Endothelial cell (in vitro differentiated cells): Measurements from ENCODE around the gene PHOX2A. TPM values are rescaled to one million over a fixed set of nuclear protein-coding genes. Genes with fewer than 3 reads are reported as not detected.
"Not testable (repeated sequence)": the region's sequence is repeated elsewhere in the genome, so short reads cannot be mapped to it uniquely, and the experiment has no call there.

Experiments used
- DNase-seq: peaks from one replicate; pipeline ENCODE4 v3.0.0; 2021; ENCODE audit warnings: low spot score
- H3K27ac Mint-ChIP-seq: one replicate; pipeline ENCODE4 v1.8.0; 2021; ENCODE audit warnings: mixed read lengths, inconsistent platforms; ENCODE audit not compliant: unreplicated experiment
- H3K27me3 Mint-ChIP-seq: one replicate; pipeline ENCODE4 v1.8.0; 2021; ENCODE audit warnings: mild to moderate bottlenecking, moderate library complexity, mixed read lengths, inconsistent platforms; ENCODE audit not compliant: unreplicated experiment
- H3K36me3 Mint-ChIP-seq: one replicate; pipeline ENCODE4 v1.8.0; 2021; ENCODE audit warnings: mild to moderate bottlenecking, low read depth, mixed read lengths, inconsistent platforms; ENCODE audit not compliant: unreplicated experiment
- H3K4me1 Mint-ChIP-seq: one replicate; pipeline ENCODE4 v1.8.0; 2021; ENCODE audit warnings: mild to moderate bottlenecking, mixed read lengths, inconsistent platforms; ENCODE audit not compliant: unreplicated experiment
- H3K4me3 Mint-ChIP-seq: one replicate; pipeline ENCODE4 v1.8.0; 2021; ENCODE audit warnings: mild to moderate bottlenecking, mixed read lengths, inconsistent platforms; ENCODE audit not compliant: unreplicated experiment
- H3K9me3 Mint-ChIP-seq: one replicate; pipeline ENCODE4 v1.8.0; 2021; ENCODE audit warnings: mixed read lengths, inconsistent platforms; ENCODE audit not compliant: unreplicated experiment
- total RNA-seq: library from RNA; stranded (reverse); fragmentation: NEBNext Ultra II Directional; extraction: Animal tissue kit (Norgen Biotek cat#: 25700); gene quantifications from one replicate; pipeline ENCODE4 v1.2.1, GENCODE V29; 2021; ENCODE audit not compliant: unreplicated experiment
- TF ChIP-seq, protein P1 (sequence below): fragments of 200-600 bp; sonication (generic); IDR thresholded peaks from one replicate; pipeline ENCODE4 v1.5.0; 2021; ENCODE audit warnings: antibody characterized with exemption; ENCODE audit not compliant: unreplicated experiment

Gene PHOX2A
- total RNA-seq, 1 donor from 2014 or later = not detected

- DNase-seq = no peak
- Mint-ChIP-seq H3K36me3 (peaks cover 3% of the 10 kb centered on the region), H3K4me3 (no peak overlapping the region), H3K27ac (no peak overlapping the region), H3K9me3 (no peaks in the 10 kb centered on the region), H3K4me1 (peaks cover 15% of the 10 kb centered on the region), H3K27me3 (peaks cover 1% of the 10 kb centered on the region)
- TF ChIP-seq, protein P1, sequence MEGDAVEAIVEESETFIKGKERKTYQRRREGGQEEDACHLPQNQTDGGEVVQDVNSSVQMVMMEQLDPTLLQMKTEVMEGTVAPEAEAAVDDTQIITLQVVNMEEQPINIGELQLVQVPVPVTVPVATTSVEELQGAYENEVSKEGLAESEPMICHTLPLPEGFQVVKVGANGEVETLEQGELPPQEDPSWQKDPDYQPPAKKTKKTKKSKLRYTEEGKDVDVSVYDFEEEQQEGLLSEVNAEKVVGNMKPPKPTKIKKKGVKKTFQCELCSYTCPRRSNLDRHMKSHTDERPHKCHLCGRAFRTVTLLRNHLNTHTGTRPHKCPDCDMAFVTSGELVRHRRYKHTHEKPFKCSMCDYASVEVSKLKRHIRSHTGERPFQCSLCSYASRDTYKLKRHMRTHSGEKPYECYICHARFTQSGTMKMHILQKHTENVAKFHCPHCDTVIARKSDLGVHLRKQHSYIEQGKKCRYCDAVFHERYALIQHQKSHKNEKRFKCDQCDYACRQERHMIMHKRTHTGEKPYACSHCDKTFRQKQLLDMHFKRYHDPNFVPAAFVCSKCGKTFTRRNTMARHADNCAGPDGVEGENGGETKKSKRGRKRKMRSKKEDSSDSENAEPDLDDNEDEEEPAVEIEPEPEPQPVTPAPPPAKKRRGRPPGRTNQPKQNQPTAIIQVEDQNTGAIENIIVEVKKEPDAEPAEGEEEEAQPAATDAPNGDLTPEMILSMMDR = no peak
Observed at GRCh38 chr11:72218251-72218745, 25.7 kb downstream of the PHOX2A start.

- TF ChIP-seq, protein P1 = no peak
- H3K27me3 Mint-ChIP-seq = peaks cover 1% of the 10 kb centered on the region
- H3K36me3 Mint-ChIP-seq = peaks cover 3% of the 10 kb centered on the region
- no peak for DNase-seq
- H3K9me3 Mint-ChIP-seq = no peaks in the 10 kb centered on the region
- H3K27ac Mint-ChIP-seq = no peak overlapping the region
- H3K4me1 Mint-ChIP-seq = peaks cover 15% of the 10 kb centered on the region
- no peak overlapping the region for H3K4me3 Mint-ChIP-seq
Observed at GRCh38 chr11:72217841-72218240, 26.1 kb downstream of the PHOX2A start.

DNA sequence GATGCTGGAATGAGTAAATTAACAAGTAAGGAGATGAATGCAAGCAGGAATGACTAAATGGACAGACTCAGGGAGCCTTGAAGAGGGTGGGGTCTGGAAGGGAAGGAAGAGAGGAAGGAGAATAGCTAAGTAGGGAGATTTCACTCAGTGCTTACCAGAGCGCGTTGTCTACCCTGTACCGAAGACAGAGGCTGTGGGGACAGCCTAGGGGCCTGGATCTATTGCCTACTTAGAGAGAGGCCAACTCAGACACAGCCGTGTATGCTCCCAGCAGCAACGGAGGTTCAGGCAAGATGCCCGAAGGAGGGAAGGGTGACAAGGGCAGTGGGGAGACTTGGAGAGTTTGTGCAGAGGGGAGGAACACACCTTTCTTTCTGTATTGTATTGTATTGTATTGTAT lies 27.3 kb downstream of the PHOX2A start, which contains the start of gene FOLR2:
Gene FOLR2, plus strand, starts transcription at position 157 of the 400 bp plus-strand sequence. CDS start 1,791 bp downstream, outside the sequence.
- Mint-ChIP-seq H3K27ac (no peak within 1 kb of the TSS), H3K27me3 (peaks cover 1% of the 10 kb centered on the region), H3K4me3 (no peak within 1 kb of the TSS), H3K36me3 (no peaks in the 10 kb centered on the region), H3K9me3 (no peaks in the 10 kb centered on the region), H3K4me1 (peaks cover 11% of the 10 kb centered on the region)
- TF ChIP-seq, protein P1 = no peak
- no peak for DNase-seq

- TF ChIP-seq, protein P1 = no peak
- no peaks in the 10 kb centered on the region for H3K4me1 Mint-ChIP-seq
- no peak overlapping the region for H3K4me3 Mint-ChIP-seq
- peaks cover 1% of the 10 kb centered on the region for H3K27me3 Mint-ChIP-seq
- no peaks in the 10 kb centered on the region for H3K36me3 Mint-ChIP-seq
- H3K9me3 Mint-ChIP-seq = no peaks in the 10 kb centered on the region
- no peak for DNase-seq
- H3K27ac Mint-ChIP-seq = no peak overlapping the region
Observed at GRCh38 chr11:72209101-72209500, 34.9 kb downstream of the PHOX2A start.

DNA sequence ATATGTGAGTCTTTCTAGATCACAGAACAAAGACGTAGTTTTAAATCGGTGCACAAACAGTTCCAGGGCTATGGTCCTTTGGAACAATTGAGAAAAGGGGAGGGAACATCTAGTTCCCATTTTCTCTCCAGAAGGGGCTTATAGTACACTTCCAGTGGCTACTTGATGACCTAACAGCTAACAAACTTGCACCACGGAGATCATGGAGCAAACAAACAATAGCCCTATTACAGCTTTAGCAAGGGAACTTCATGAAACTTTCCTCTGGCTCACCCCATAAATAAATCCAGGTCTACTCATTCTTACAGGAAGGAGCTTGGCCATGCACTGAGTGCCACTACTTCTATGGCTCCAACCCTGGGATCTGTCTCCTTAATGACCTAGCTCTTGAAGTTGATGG lies 35.7 kb downstream of the PHOX2A start:
- no peak overlapping the region for H3K27ac Mint-ChIP-seq
- no peak for DNase-seq
- H3K4me1 Mint-ChIP-seq = no peaks in the 10 kb centered on the region
- H3K4me3 Mint-ChIP-seq = no peak overlapping the region
- no peaks in the 10 kb centered on the region for H3K9me3 Mint-ChIP-seq
- H3K27me3 Mint-ChIP-seq = peaks cover 1% of the 10 kb centered on the region
- H3K36me3 Mint-ChIP-seq = no peaks in the 10 kb centered on the region
- TF ChIP-seq, protein P1 = no peak

DNA sequence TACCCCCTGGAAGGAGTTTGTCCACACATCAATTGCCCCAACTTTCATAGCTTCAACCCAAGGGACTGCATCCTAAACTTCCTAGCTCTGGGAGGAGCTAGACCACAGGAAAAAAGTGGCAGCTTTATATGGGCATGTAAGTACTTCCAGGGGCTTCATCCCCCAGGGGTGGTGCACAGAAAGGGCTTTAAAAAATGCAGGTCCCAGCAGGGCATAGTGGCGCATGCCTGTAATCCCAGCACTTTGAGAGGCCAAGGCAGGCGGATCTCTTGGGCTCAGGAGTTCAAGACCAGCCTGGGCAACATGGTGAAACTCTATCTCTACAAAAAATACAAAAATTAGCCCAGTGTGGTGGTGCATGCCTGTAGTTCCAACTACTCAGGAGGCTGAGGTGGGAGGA lies 37.2 kb downstream of the PHOX2A start:
- H3K4me3 Mint-ChIP-seq, H3K27me3 Mint-ChIP-seq, H3K27ac Mint-ChIP-seq, H3K9me3 Mint-ChIP-seq, DNase-seq, H3K36me3 Mint-ChIP-seq, H3K4me1 Mint-ChIP-seq: not testable (repeated sequence)
